Panc1 (cell line): ENCODE measurements around the gene MEIOB. TPM values are rescaled to one million over a fixed set of nuclear protein-coding genes. Genes with fewer than 3 reads are reported as not detected.

Source experiments
- ATAC-seq: fragments of 200-7000 bp; cut with Tn5 transposase; 2 replicates; pipeline ENCODE4 v1.9.1; 2020; ENCODE audit warnings: mild to moderate bottlenecking, moderate library complexity
- BruUV-seq: library from RNA; stranded (reverse); fragments of 400-500 nt; replicated peaks from 2 replicates; lab custom pipeline; 2021; lab: Mats Ljungman, UMichigan
- CTCF ChIA-PET: fragments of 300-600 bp; sonication (Branson Sonifier 250); formaldehyde crosslinking; loops from one replicate; lab custom pipeline; 2022; ENCODE audit warnings: antibody characterized with exemption; lab: Charles Lee
- POLR2A ChIA-PET: fragments of 300-600 bp; sonication (Branson Sonifier 250); formaldehyde crosslinking; loops from one replicate; lab custom pipeline; 2022; ENCODE audit warnings: antibody characterized with exemption; lab: Charles Lee
- DNase-seq: peaks from one replicate; pipeline ENCODE4 v3.0.0-alpha.2; 2010; ENCODE audit warnings: low read depth, low spot score
- H3K27ac ChIP-seq: 2 replicates; pipeline ENCODE4 v1.5.1; 2011; ENCODE audit warnings: mild to moderate bottlenecking, low read length, inconsistent platforms
- H3K27me3 ChIP-seq: fragments of 200-500 bp; sonication (Bioruptor generic); 2 replicates; pipeline ENCODE4 v1.6.0; 2014; ENCODE audit warnings: low read length, inconsistent platforms; ENCODE audit not compliant: control insufficient read depth, insufficient read depth
- H3K36me3 ChIP-seq: fragments of 200-500 bp; sonication (Bioruptor generic); 2 replicates; pipeline ENCODE4 v1.5.1; 2014; ENCODE audit warnings: inconsistent platforms, mild to moderate bottlenecking, low read length, moderate library complexity; ENCODE audit not compliant: control insufficient read depth, insufficient read depth
- H3K4me1 ChIP-seq: 2 replicates; pipeline ENCODE4 v1.5.1; 2011; ENCODE audit warnings: inconsistent platforms, mild to moderate bottlenecking, low read length, moderate library complexity; ENCODE audit not compliant: control insufficient read depth, insufficient read depth
- H3K4me3 ChIP-seq, 2 experiments: 2 replicates each; pipeline ENCODE4 v1.5.1; 2011 to 2012; ENCODE audit warnings: low read depth in 2 of 2, low read length in 2 of 2, mild to moderate bottlenecking in 2 of 2, inconsistent platforms in 1 of 2, moderate library complexity in 1 of 2
- H3K9me3 ChIP-seq: fragments of 200-500 bp; sonication (Bioruptor generic); 2 replicates; pipeline ENCODE4 v1.5.1; 2014; ENCODE audit warnings: low read depth, mild to moderate bottlenecking, inconsistent platforms, low read length, moderate library complexity; ENCODE audit not compliant: control insufficient read depth, insufficient read depth
- CTCF ChIP-seq: fragments of 450-650 bp; IDR thresholded peaks from 2 replicates; pipeline ENCODE4 v1.5.1; 2017; ENCODE audit warnings: mild to moderate bottlenecking
- POLR2AphosphoS5 ChIP-seq: IDR thresholded peaks from 2 replicates; pipeline ENCODE4 v1.6.1; 2012; ENCODE audit warnings: mild to moderate bottlenecking, low read depth, low read length, moderate library complexity
- REST ChIP-seq, 2 experiments: IDR thresholded peaks; 2 replicates each; pipeline ENCODE4 v1.6.1; 2011 to 2012; ENCODE audit warnings: low read depth in 2 of 2, control low read depth in 1 of 2, low read length in 1 of 2, mild to moderate bottlenecking in 1 of 2, moderate library complexity in 1 of 2; ENCODE audit not compliant: insufficient read depth in 1 of 2
- SIN3A ChIP-seq: IDR thresholded peaks from 2 replicates; pipeline ENCODE4 v1.6.1; 2012; ENCODE audit warnings: low read depth, mild to moderate bottlenecking, low read length, moderate library complexity, borderline replicate concordance; ENCODE audit not compliant: insufficient read depth
- TCF7L2 ChIP-seq: IDR thresholded peaks from 2 replicates; pipeline ENCODE4 v1.6.1; 2011; ENCODE audit warnings: mild to moderate bottlenecking, low read depth, low read length, inconsistent platforms
- in situ Hi-C: cut with HindIII; loops from 2 replicates; pipeline ENCODE4 v1.10.0; 2016; ENCODE audit warnings: low sequenced_read_pairs, low pct_unique_long_range_greater_than_20kb
- intact Hi-C: fragments of 100-400 bp; cut with micrococcal nuclease; formaldehyde crosslinking; loops from one replicate; pipeline ENCODE4 v1.10.0; 2022; ENCODE audit not compliant: unreplicated experiment
- total RNA-seq: library from RNA; stranded (reverse); gene quantifications from one replicate; pipeline ENCODE4 v1.2.1, GENCODE V29; 2021; ENCODE audit not compliant: unreplicated experiment

The MEIOB gene
- total RNA-seq, 1 experiment from 2014 or later = not detected

- no peaks in the 10 kb centered on the region for H3K36me3 ChIP-seq
- intact Hi-C loops (no loop called here), in situ Hi-C loops (no loop called here)
- BruUV-seq = no TSS peak
- no peak for ATAC-seq
- H3K9me3 ChIP-seq = no peaks in the 10 kb centered on the region
- ChIA-PET CTCF (no interaction called here), POLR2A (no interaction called here)
- no peaks in the 10 kb centered on the region for H3K4me1 ChIP-seq
- TF ChIP-seq TCF7L2 = no peak
- no peak for TF ChIP-seq CTCF
- no peak for TF ChIP-seq POLR2AphosphoS5
- TF ChIP-seq REST (IDR thresholded peaks at IDR 0.05; ENCODE audit: insufficient read depth in 1 of 2, low read depth in 2 of 2, low read length in 1 of 2) = no peak
- TF ChIP-seq SIN3A = no peak
- no peak overlapping the region for H3K27ac ChIP-seq
- no peak for DNase-seq
- no peaks in the 10 kb centered on the region for H3K27me3 ChIP-seq
- no peak overlapping the region for H3K4me3 ChIP-seq
Measured at GRCh38 chr16:1907226-1907860, 35.4 kb upstream of the MEIOB start.

- ChIA-PET CTCF (no interaction called here), POLR2A (no interaction called here)
- no peak for TF ChIP-seq REST (IDR thresholded peaks at IDR 0.05; ENCODE audit: insufficient read depth in 1 of 2, low read depth in 2 of 2, low read length in 1 of 2)
- Histone ChIP-seq H3K9me3 (no peaks in the 10 kb centered on the region), H3K27ac (no peak overlapping the region), H3K27me3 (no peaks in the 10 kb centered on the region), H3K36me3 (no peaks in the 10 kb centered on the region), H3K4me1 (no peaks in the 10 kb centered on the region), H3K4me3 (no peak overlapping the region)
- BruUV-seq = no TSS peak
- in situ Hi-C loops (no loop called here), intact Hi-C loops (no loop called here)
- DNase-seq (no peak), ATAC-seq (no peak)
Measured at GRCh38 chr16:1906846-1907165, 34.8 kb upstream of the MEIOB start.
